Esophagus squamous epithelium (tissue), 4 donors: ENCODE results near the gene KLHL15.

Experiments used
- POLR2A ChIP-seq, 4 donors: fragments of 450-650 bp; IDR thresholded peaks; one replicate each; pipeline ENCODE4 v1.6.1; 2017; ENCODE audit warnings: antibody characterized with exemption in 4 of 4, mild to moderate bottlenecking in 4 of 4, moderate library complexity in 3 of 4
- TF ChIP-seq, protein P1 (sequence below), 6 experiments: fragments of 450-650 bp in 4 of 6; fragments of 200-600 bp in 2 of 6; sonication (generic) in 2 of 6; IDR thresholded peaks; one replicate each; pipeline ENCODE4 v1.5.1; 2016 to 2019; ENCODE audit warnings: antibody characterized with exemption in 6 of 6, mild to moderate bottlenecking in 4 of 6, moderate library complexity in 4 of 6

DNA sequence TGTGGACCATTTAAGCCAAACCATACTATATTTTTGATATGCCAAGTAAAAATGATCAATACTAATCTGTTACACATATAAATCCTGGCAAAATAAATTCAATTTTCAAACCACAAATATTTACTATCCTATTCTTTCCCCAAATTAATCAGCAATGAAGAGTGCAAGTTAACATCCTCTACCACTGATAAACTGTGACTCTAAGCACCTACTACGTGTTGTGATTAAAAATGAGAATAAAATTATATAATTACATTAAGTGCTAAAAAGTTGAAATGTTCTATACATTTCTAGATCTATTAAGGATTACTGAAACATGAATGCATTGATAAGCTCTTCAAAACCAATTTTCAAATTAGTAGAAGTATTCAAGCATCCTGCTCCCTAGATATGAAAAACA, 3.4 kb downstream of the KLHL15 start:
- TF ChIP-seq, protein P1, sequence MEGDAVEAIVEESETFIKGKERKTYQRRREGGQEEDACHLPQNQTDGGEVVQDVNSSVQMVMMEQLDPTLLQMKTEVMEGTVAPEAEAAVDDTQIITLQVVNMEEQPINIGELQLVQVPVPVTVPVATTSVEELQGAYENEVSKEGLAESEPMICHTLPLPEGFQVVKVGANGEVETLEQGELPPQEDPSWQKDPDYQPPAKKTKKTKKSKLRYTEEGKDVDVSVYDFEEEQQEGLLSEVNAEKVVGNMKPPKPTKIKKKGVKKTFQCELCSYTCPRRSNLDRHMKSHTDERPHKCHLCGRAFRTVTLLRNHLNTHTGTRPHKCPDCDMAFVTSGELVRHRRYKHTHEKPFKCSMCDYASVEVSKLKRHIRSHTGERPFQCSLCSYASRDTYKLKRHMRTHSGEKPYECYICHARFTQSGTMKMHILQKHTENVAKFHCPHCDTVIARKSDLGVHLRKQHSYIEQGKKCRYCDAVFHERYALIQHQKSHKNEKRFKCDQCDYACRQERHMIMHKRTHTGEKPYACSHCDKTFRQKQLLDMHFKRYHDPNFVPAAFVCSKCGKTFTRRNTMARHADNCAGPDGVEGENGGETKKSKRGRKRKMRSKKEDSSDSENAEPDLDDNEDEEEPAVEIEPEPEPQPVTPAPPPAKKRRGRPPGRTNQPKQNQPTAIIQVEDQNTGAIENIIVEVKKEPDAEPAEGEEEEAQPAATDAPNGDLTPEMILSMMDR (IDR thresholded peaks at IDR 0.05) = no peak
- no peak for TF ChIP-seq POLR2A (IDR thresholded peaks at IDR 0.05)
